ENCODE measurements around the gene TNFSF11.

The TNFSF11 gene

GRCh38 chr13:42628666-42629065 is 54.7 kb downstream of the TNFSF11 start:
- DNase-seq: no peak
- H3K4me3 ChIP-seq (ENCODE audit: insufficient read depth, low read depth, low read length, poor library complexity, severe bottlenecking): no peak overlapping the region
- no peaks in the 10 kb centered on the region for H3K36me3 ChIP-seq (ENCODE audit: control insufficient read depth, insufficient read depth, low read length)
- H3K27me3 ChIP-seq (replicated peaks; ENCODE audit: control insufficient read depth, insufficient read depth, low read length, poor library complexity, severe bottlenecking): no peaks in the 10 kb centered on the region
- H3K9me3 ChIP-seq (ENCODE audit: control insufficient read depth, low read length): no peaks in the 10 kb centered on the region
- no peak overlapping the region for H3K27ac ChIP-seq (ENCODE audit: insufficient read depth, low read length, poor library complexity, severe bottlenecking)
- no peaks in the 10 kb centered on the region for H3K4me1 ChIP-seq (ENCODE audit: control insufficient read depth, insufficient read depth, low read length, poor library complexity, severe bottlenecking)

GRCh38 chr13:42631181-42631580 is 57.2 kb downstream of the TNFSF11 start:
- DNase-seq: no peak
- Histone ChIP-seq H3K27ac (ENCODE audit: insufficient read depth, low read length, poor library complexity, severe bottlenecking) (no peak overlapping the region), H3K36me3 (ENCODE audit: control insufficient read depth, insufficient read depth, low read length) (no peaks in the 10 kb centered on the region), H3K4me1 (ENCODE audit: control insufficient read depth, insufficient read depth, low read length, poor library complexity, severe bottlenecking) (no peaks in the 10 kb centered on the region), H3K4me3 (ENCODE audit: insufficient read depth, low read depth, low read length, poor library complexity, severe bottlenecking) (no peak overlapping the region), H3K27me3 (replicated peaks; ENCODE audit: control insufficient read depth, insufficient read depth, low read length, poor library complexity, severe bottlenecking) (no peaks in the 10 kb centered on the region), H3K9me3 (ENCODE audit: control insufficient read depth, low read length) (no peaks in the 10 kb centered on the region)

GRCh38 chr13:42633495-42633894 is 59.5 kb downstream of the TNFSF11 start:
- Histone ChIP-seq H3K27me3 (replicated peaks; ENCODE audit: control insufficient read depth, insufficient read depth, low read length, poor library complexity, severe bottlenecking) (no peaks in the 10 kb centered on the region), H3K9me3 (ENCODE audit: control insufficient read depth, low read length) (no peaks in the 10 kb centered on the region), H3K4me1 (ENCODE audit: control insufficient read depth, insufficient read depth, low read length, poor library complexity, severe bottlenecking) (no peaks in the 10 kb centered on the region), H3K27ac (ENCODE audit: insufficient read depth, low read length, poor library complexity, severe bottlenecking) (no peak overlapping the region), H3K4me3 (ENCODE audit: insufficient read depth, low read depth, low read length, poor library complexity, severe bottlenecking) (no peak overlapping the region), H3K36me3 (ENCODE audit: control insufficient read depth, insufficient read depth, low read length) (no peaks in the 10 kb centered on the region)
- no peak for DNase-seq

- Histone ChIP-seq H3K27ac (ENCODE audit: insufficient read depth, low read length, poor library complexity, severe bottlenecking) (no peak overlapping the region), H3K9me3 (ENCODE audit: control insufficient read depth, low read length) (no peaks in the 10 kb centered on the region), H3K27me3 (replicated peaks; ENCODE audit: control insufficient read depth, insufficient read depth, low read length, poor library complexity, severe bottlenecking) (peaks cover 3% of the 10 kb centered on the region), H3K36me3 (ENCODE audit: control insufficient read depth, insufficient read depth, low read length) (no peaks in the 10 kb centered on the region), H3K4me3 (ENCODE audit: insufficient read depth, low read depth, low read length, poor library complexity, severe bottlenecking) (no peak overlapping the region), H3K4me1 (ENCODE audit: control insufficient read depth, insufficient read depth, low read length, poor library complexity, severe bottlenecking) (no peaks in the 10 kb centered on the region)
- no peak for DNase-seq
Observed at GRCh38 chr13:42638101-42638500, 64.1 kb downstream of the TNFSF11 start.

GRCh38 chr13:42638886-42639285 is 64.9 kb downstream of the TNFSF11 start:
- DNase-seq: no peak
- Histone ChIP-seq H3K36me3 (ENCODE audit: control insufficient read depth, insufficient read depth, low read length) (no peaks in the 10 kb centered on the region), H3K27ac (ENCODE audit: insufficient read depth, low read length, poor library complexity, severe bottlenecking) (no peak overlapping the region), H3K27me3 (replicated peaks; ENCODE audit: control insufficient read depth, insufficient read depth, low read length, poor library complexity, severe bottlenecking) (peaks cover 3% of the 10 kb centered on the region), H3K9me3 (ENCODE audit: control insufficient read depth, low read length) (no peaks in the 10 kb centered on the region), H3K4me1 (ENCODE audit: control insufficient read depth, insufficient read depth, low read length, poor library complexity, severe bottlenecking) (no peaks in the 10 kb centered on the region), H3K4me3 (ENCODE audit: insufficient read depth, low read depth, low read length, poor library complexity, severe bottlenecking) (no peak overlapping the region)

GRCh38 chr13:42643076-42643475 is 69.1 kb downstream of the TNFSF11 start:
- no peaks in the 10 kb centered on the region for H3K4me1 ChIP-seq (ENCODE audit: control insufficient read depth, insufficient read depth, low read length, poor library complexity, severe bottlenecking)
- H3K9me3 ChIP-seq (ENCODE audit: control insufficient read depth, low read length): no peaks in the 10 kb centered on the region
- DNase-seq: no peak
- H3K4me3 ChIP-seq (ENCODE audit: insufficient read depth, low read depth, low read length, poor library complexity, severe bottlenecking): no peak overlapping the region
- no peak overlapping the region for H3K27ac ChIP-seq (ENCODE audit: insufficient read depth, low read length, poor library complexity, severe bottlenecking)
- H3K27me3 ChIP-seq (replicated peaks; ENCODE audit: control insufficient read depth, insufficient read depth, low read length, poor library complexity, severe bottlenecking): peaks cover 3% of the 10 kb centered on the region
- H3K36me3 ChIP-seq (ENCODE audit: control insufficient read depth, insufficient read depth, low read length): no peaks in the 10 kb centered on the region

GRCh38 chr13:42644841-42645240 is 70.9 kb downstream of the TNFSF11 start:
- no peak overlapping the region for H3K4me3 ChIP-seq (ENCODE audit: insufficient read depth, low read depth, low read length, poor library complexity, severe bottlenecking)
- no peaks in the 10 kb centered on the region for H3K27me3 ChIP-seq (replicated peaks; ENCODE audit: control insufficient read depth, insufficient read depth, low read length, poor library complexity, severe bottlenecking)
- no peaks in the 10 kb centered on the region for H3K4me1 ChIP-seq (ENCODE audit: control insufficient read depth, insufficient read depth, low read length, poor library complexity, severe bottlenecking)
- no peak for DNase-seq
- no peak overlapping the region for H3K27ac ChIP-seq (ENCODE audit: insufficient read depth, low read length, poor library complexity, severe bottlenecking)
- H3K9me3 ChIP-seq (ENCODE audit: control insufficient read depth, low read length): no peaks in the 10 kb centered on the region
- no peaks in the 10 kb centered on the region for H3K36me3 ChIP-seq (ENCODE audit: control insufficient read depth, insufficient read depth, low read length)

- H3K9me3 ChIP-seq (ENCODE audit: control insufficient read depth, low read length): no peaks in the 10 kb centered on the region
- DNase-seq: no peak
- H3K27ac ChIP-seq (ENCODE audit: insufficient read depth, low read length, poor library complexity, severe bottlenecking): no peak overlapping the region
- no peaks in the 10 kb centered on the region for H3K36me3 ChIP-seq (ENCODE audit: control insufficient read depth, insufficient read depth, low read length)
- H3K4me1 ChIP-seq (ENCODE audit: control insufficient read depth, insufficient read depth, low read length, poor library complexity, severe bottlenecking): no peaks in the 10 kb centered on the region
- H3K27me3 ChIP-seq (replicated peaks; ENCODE audit: control insufficient read depth, insufficient read depth, low read length, poor library complexity, severe bottlenecking): no peaks in the 10 kb centered on the region
- no peak overlapping the region for H3K4me3 ChIP-seq (ENCODE audit: insufficient read depth, low read depth, low read length, poor library complexity, severe bottlenecking)
Observed at GRCh38 chr13:42645717-42646116, 71.8 kb downstream of the TNFSF11 start.

GRCh38 chr13:42649141-42649540 is 75.2 kb downstream of the TNFSF11 start:
- Histone ChIP-seq H3K27ac (ENCODE audit: insufficient read depth, low read length, poor library complexity, severe bottlenecking) (no peak overlapping the region), H3K4me1 (ENCODE audit: control insufficient read depth, insufficient read depth, low read length, poor library complexity, severe bottlenecking) (no peaks in the 10 kb centered on the region), H3K36me3 (ENCODE audit: control insufficient read depth, insufficient read depth, low read length) (no peaks in the 10 kb centered on the region), H3K27me3 (replicated peaks; ENCODE audit: control insufficient read depth, insufficient read depth, low read length, poor library complexity, severe bottlenecking) (peaks cover 10% of the 10 kb centered on the region), H3K4me3 (ENCODE audit: insufficient read depth, low read depth, low read length, poor library complexity, severe bottlenecking) (no peak overlapping the region), H3K9me3 (ENCODE audit: control insufficient read depth, low read length) (no peaks in the 10 kb centered on the region)
- no peak for DNase-seq

- no peak for DNase-seq
- peaks cover 10% of the 10 kb centered on the region for H3K27me3 ChIP-seq (replicated peaks; ENCODE audit: control insufficient read depth, insufficient read depth, low read length, poor library complexity, severe bottlenecking)
- H3K27ac ChIP-seq (ENCODE audit: insufficient read depth, low read length, poor library complexity, severe bottlenecking): no peak overlapping the region
- no peaks in the 10 kb centered on the region for H3K9me3 ChIP-seq (ENCODE audit: control insufficient read depth, low read length)
- H3K36me3 ChIP-seq (ENCODE audit: control insufficient read depth, insufficient read depth, low read length): no peaks in the 10 kb centered on the region
- H3K4me3 ChIP-seq (ENCODE audit: insufficient read depth, low read depth, low read length, poor library complexity, severe bottlenecking): no peak overlapping the region
- no peaks in the 10 kb centered on the region for H3K4me1 ChIP-seq (ENCODE audit: control insufficient read depth, insufficient read depth, low read length, poor library complexity, severe bottlenecking)
Observed at GRCh38 chr13:42649831-42650230, 75.9 kb downstream of the TNFSF11 start.

GRCh38 chr13:42650506-42650905 is 76.6 kb downstream of the TNFSF11 start:
- Histone ChIP-seq H3K27ac (ENCODE audit: insufficient read depth, low read length, poor library complexity, severe bottlenecking) (no peak overlapping the region), H3K9me3 (ENCODE audit: control insufficient read depth, low read length) (no peaks in the 10 kb centered on the region), H3K27me3 (replicated peaks; ENCODE audit: control insufficient read depth, insufficient read depth, low read length, poor library complexity, severe bottlenecking) (peaks cover 10% of the 10 kb centered on the region), H3K4me1 (ENCODE audit: control insufficient read depth, insufficient read depth, low read length, poor library complexity, severe bottlenecking) (no peaks in the 10 kb centered on the region), H3K4me3 (ENCODE audit: insufficient read depth, low read depth, low read length, poor library complexity, severe bottlenecking) (no peak overlapping the region), H3K36me3 (ENCODE audit: control insufficient read depth, insufficient read depth, low read length) (no peaks in the 10 kb centered on the region)
- no peak for DNase-seq
